ENCODE measurements around the gene TMEM203. TPM values are rescaled to one million over a fixed set of nuclear protein-coding genes. Genes with fewer than 3 reads are reported as not detected.
"Not testable (repeated sequence)": the region's sequence is repeated elsewhere in the genome, so short reads cannot be mapped to it uniquely, and the experiment has no call there.

Gene TMEM203
- total and polyA plus RNA-seq, 4 donors, result 21.5 to 27.5 (median 25.8) TPM

GRCh38 chr9:137250329-137251193 lies 45.1 kb upstream of the TMEM203 start:
- DNase-seq (no peak), ATAC-seq (ENCODE audit: low FRiP score) (no peak)
- Histone ChIP-seq H3K9me3 (ENCODE audit: control insufficient read depth, low read length) (no peaks in the 10 kb centered on the region), H3K4me3 (ENCODE audit: low read length in 2 of 2) (no peak overlapping the region), H3K4me1 (ENCODE audit: control insufficient read depth in 1 of 2, insufficient read depth in 2 of 2, low read length in 2 of 2) (no peaks in the 10 kb centered on the region), H3K27ac (ENCODE audit: low read depth in 1 of 2, low read length in 2 of 2) (no peak overlapping the region), H3K36me3 (ENCODE audit: control insufficient read depth in 1 of 2, insufficient read depth in 2 of 2, low read length in 1 of 2) (no peaks in the 10 kb centered on the region), H3K27me3 (ENCODE audit: control insufficient read depth in 1 of 2, insufficient read depth in 2 of 2, low read length in 1 of 2) (no peaks in the 10 kb centered on the region)
- WGBS, 2 donors, result 55% methylated on average over 17 to 18 of the region's 18 CpGs
- intact Hi-C loops (cut with DNase I), result no loop called here

DNA sequence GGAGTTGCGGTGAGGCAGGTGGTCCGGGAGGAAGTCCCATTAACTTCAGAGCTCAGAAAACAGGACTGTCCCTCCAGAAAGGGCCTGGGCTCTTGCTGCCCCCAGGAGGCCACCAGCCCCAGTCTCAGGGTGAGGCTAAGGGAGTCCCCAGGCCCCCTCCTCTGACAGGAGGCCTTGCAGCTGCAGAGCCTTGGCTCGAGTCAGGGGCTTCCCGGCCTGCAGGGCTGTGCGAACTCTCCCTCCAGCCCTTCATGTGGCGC lies 42.4 kb upstream of the TMEM203 start:
- no peaks in the 10 kb centered on the region for H3K9me3 ChIP-seq (ENCODE audit: control insufficient read depth, low read length)
- ATAC-seq (ENCODE audit: low FRiP score) (no peak), DNase-seq (no peak)
- no peaks in the 10 kb centered on the region for H3K4me1 ChIP-seq (ENCODE audit: control insufficient read depth in 1 of 2, insufficient read depth in 2 of 2, low read length in 2 of 2)
- no peaks in the 10 kb centered on the region for H3K36me3 ChIP-seq (ENCODE audit: control insufficient read depth in 1 of 2, insufficient read depth in 2 of 2, low read length in 1 of 2)
- WGBS, 2 donors, result 88% methylated on average over 6 of the region's 6 CpGs
- H3K27me3 ChIP-seq (ENCODE audit: control insufficient read depth in 1 of 2, insufficient read depth in 2 of 2, low read length in 1 of 2), result no peaks in the 10 kb centered on the region
- H3K27ac ChIP-seq (ENCODE audit: low read depth in 1 of 2, low read length in 2 of 2), result no peak overlapping the region
- intact Hi-C loops (cut with DNase I), result no loop called here
- H3K4me3 ChIP-seq (ENCODE audit: low read length in 2 of 2), result no peak overlapping the region

- Histone ChIP-seq H3K36me3 (ENCODE audit: control insufficient read depth in 1 of 2, insufficient read depth in 2 of 2, low read length in 1 of 2) (no peaks in the 10 kb centered on the region), H3K27ac (ENCODE audit: low read depth in 1 of 2, low read length in 2 of 2) (no peak overlapping the region), H3K27me3 (ENCODE audit: control insufficient read depth in 1 of 2, insufficient read depth in 2 of 2, low read length in 1 of 2) (no peaks in the 10 kb centered on the region), H3K4me3 (ENCODE audit: low read length in 2 of 2) (no peak overlapping the region), H3K9me3 (ENCODE audit: control insufficient read depth, low read length) (no peaks in the 10 kb centered on the region), H3K4me1 (ENCODE audit: control insufficient read depth in 1 of 2, insufficient read depth in 2 of 2, low read length in 2 of 2) (no peaks in the 10 kb centered on the region)
- intact Hi-C loops (cut with DNase I), result no loop called here
- ATAC-seq (ENCODE audit: low FRiP score) (no peak), DNase-seq (no peak)
- 65 to 76% methylated on average over 18 to 20 of the region's 20 CpGs for WGBS, 2 donors
These were observed 41.9 kb upstream of the TMEM203 start for GRCh38 chr9:137247135-137247915.

GRCh38 chr9:137245450-137246421 lies 40.3 kb upstream of the TMEM203 start:
- H3K9me3 ChIP-seq (ENCODE audit: control insufficient read depth, low read length), result no peaks in the 10 kb centered on the region
- 90 to 91% methylated on average over 25 of the region's 25 CpGs for WGBS, 2 donors
- H3K4me1 ChIP-seq (ENCODE audit: control insufficient read depth in 1 of 2, insufficient read depth in 2 of 2, low read length in 2 of 2), result no peaks in the 10 kb centered on the region
- H3K36me3 ChIP-seq (ENCODE audit: control insufficient read depth in 1 of 2, insufficient read depth in 2 of 2, low read length in 1 of 2), result no peaks in the 10 kb centered on the region
- H3K27me3 ChIP-seq (ENCODE audit: control insufficient read depth in 1 of 2, insufficient read depth in 2 of 2, low read length in 1 of 2), result peaks cover 0 to 2% of the 10 kb centered on the region in 2 donors
- intact Hi-C loops (cut with DNase I), result no loop called here
- no peak for DNase-seq
- ATAC-seq (ENCODE audit: low FRiP score), result no peak
- no peak overlapping the region for H3K27ac ChIP-seq (ENCODE audit: low read depth in 1 of 2, low read length in 2 of 2)
- H3K4me3 ChIP-seq (ENCODE audit: low read length in 2 of 2), result no peak overlapping the region

GRCh38 chr9:137244486-137245449 lies 39.3 kb upstream of the TMEM203 start:
- Histone ChIP-seq H3K4me3 (ENCODE audit: low read length in 2 of 2) (no peak overlapping the region), H3K36me3 (ENCODE audit: control insufficient read depth in 1 of 2, insufficient read depth in 2 of 2, low read length in 1 of 2) (no peaks in the 10 kb centered on the region), H3K27ac (ENCODE audit: low read depth in 1 of 2, low read length in 2 of 2) (no peak overlapping the region), H3K9me3 (ENCODE audit: control insufficient read depth, low read length) (no peaks in the 10 kb centered on the region), H3K27me3 (ENCODE audit: control insufficient read depth in 1 of 2, insufficient read depth in 2 of 2, low read length in 1 of 2) (peaks cover 0 to 2% of the 10 kb centered on the region in 2 donors), H3K4me1 (ENCODE audit: control insufficient read depth in 1 of 2, insufficient read depth in 2 of 2, low read length in 2 of 2) (no peaks in the 10 kb centered on the region)
- no peak for DNase-seq
- no peak for ATAC-seq (ENCODE audit: low FRiP score)
- intact Hi-C loops (cut with DNase I), result no loop called here
- 67 to 71% methylated on average over 36 of the region's 36 CpGs for whole genome bisulfite sequencing, 2 donors

- ATAC-seq (ENCODE audit: low FRiP score) (no peak), DNase-seq (no peak)
- no peaks in the 10 kb centered on the region for H3K9me3 ChIP-seq (ENCODE audit: control insufficient read depth, low read length)
- intact Hi-C loops (cut with DNase I), result no loop called here
- H3K4me1 ChIP-seq (ENCODE audit: control insufficient read depth in 1 of 2, insufficient read depth in 2 of 2, low read length in 2 of 2), result no peaks in the 10 kb centered on the region
- no peak overlapping the region for H3K4me3 ChIP-seq (ENCODE audit: low read length in 2 of 2)
- H3K36me3 ChIP-seq (ENCODE audit: control insufficient read depth in 1 of 2, insufficient read depth in 2 of 2, low read length in 1 of 2), result no peaks in the 10 kb centered on the region
- 69 to 72% methylated on average over 15 of the region's 15 CpGs for WGBS, 2 donors
- peaks cover 0 to 2% of the 10 kb centered on the region in 2 donors for H3K27me3 ChIP-seq (ENCODE audit: control insufficient read depth in 1 of 2, insufficient read depth in 2 of 2, low read length in 1 of 2)
- no peak overlapping the region for H3K27ac ChIP-seq (ENCODE audit: low read depth in 1 of 2, low read length in 2 of 2)
These were observed 38.4 kb upstream of the TMEM203 start for GRCh38 chr9:137243626-137244485.

DNA sequence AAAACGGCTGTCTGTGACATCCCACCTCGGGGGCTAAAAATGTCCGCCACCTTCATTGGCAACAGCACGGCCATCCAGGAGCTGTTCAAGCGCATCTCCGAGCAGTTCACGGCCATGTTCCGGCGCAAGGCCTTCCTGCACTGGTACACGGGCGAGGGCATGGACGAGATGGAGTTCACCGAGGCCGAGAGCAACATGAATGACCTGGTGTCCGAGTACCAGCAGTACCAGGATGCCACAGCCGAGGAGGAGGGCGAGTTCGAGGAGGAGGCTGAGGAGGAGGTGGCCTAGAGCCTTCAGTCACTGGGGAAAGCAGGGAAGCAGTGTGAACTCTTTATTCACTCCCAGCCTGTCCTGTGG lies 37.8 kb upstream of the TMEM203 start:
- ATAC-seq (ENCODE audit: low FRiP score); H3K9me3 ChIP-seq (ENCODE audit: control insufficient read depth, low read length); H3K4me3 ChIP-seq (ENCODE audit: low read length in 2 of 2); H3K36me3 ChIP-seq (ENCODE audit: control insufficient read depth in 1 of 2, insufficient read depth in 2 of 2, low read length in 1 of 2); H3K27ac ChIP-seq (ENCODE audit: low read depth in 1 of 2, low read length in 2 of 2); H3K4me1 ChIP-seq (ENCODE audit: control insufficient read depth in 1 of 2, insufficient read depth in 2 of 2, low read length in 2 of 2); H3K27me3 ChIP-seq (ENCODE audit: control insufficient read depth in 1 of 2, insufficient read depth in 2 of 2, low read length in 1 of 2); DNase-seq; intact Hi-C loops (cut with DNase I): not testable (repeated sequence)
- 90 to 93% methylated on average over 16 to 18 of the region's 18 CpGs for WGBS, 2 donors
